ENCODE results near the gene FBXL7.
A peak's percentile ranks its signal among the peaks of the same experiment; 100 is the strongest.

The FBXL7 gene

GRCh38 chr5:15499528-15500324, at the start of gene FBXL7:
TSS of gene FBXL7 (plus strand) at chr5:15500180.
- ATAC-seq, result no peak
- H3K4me1 Mint-ChIP-seq, result no peaks in the 10 kb centered on the region
- H3K27ac Mint-ChIP-seq, result no peak within 1 kb of the TSS
- no peaks in the 10 kb centered on the region for H3K36me3 Mint-ChIP-seq
- no peak within 1 kb of the TSS for H3K4me3 Mint-ChIP-seq
- peaks cover 3% of the 10 kb centered on the region for H3K9me3 Mint-ChIP-seq
- H3K27me3 Mint-ChIP-seq, result peaks cover 17% of the 10 kb centered on the region

DNA sequence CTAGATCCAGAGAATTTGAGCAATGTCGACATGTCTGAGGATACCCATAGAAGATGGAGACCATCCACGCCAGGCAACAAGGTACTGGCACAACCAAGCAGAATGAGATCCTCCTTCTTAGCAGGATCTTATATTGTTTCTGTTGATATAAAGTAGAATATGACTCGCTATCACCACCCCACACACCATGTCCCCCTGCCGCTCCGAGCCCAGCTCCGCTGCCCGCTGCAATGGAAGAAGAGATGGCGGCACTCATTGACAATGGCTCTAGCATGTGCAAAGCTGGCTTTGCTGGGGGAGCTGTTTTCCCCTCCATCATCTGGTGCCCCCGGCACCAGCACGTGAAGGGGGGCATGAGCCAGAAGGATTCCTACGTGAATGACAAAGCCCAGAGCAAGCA, 49.5 kb upstream of the FBXL7 start:
- Mint-ChIP-seq H3K27ac (no peak overlapping the region), H3K9me3 (peaks cover 12% of the 10 kb centered on the region), H3K4me3 (no peak overlapping the region), H3K27me3 (no peaks in the 10 kb centered on the region), H3K4me1 (no peaks in the 10 kb centered on the region), H3K36me3 (no peaks in the 10 kb centered on the region)
- no peak for ATAC-seq

GRCh38 chr5:15450949-15451348, 49.0 kb upstream of the FBXL7 start:
- ATAC-seq, result peak; percentile 45
- H3K4me1 Mint-ChIP-seq, result no peaks in the 10 kb centered on the region
- H3K9me3 Mint-ChIP-seq, result peaks cover 15% of the 10 kb centered on the region
- no peaks in the 10 kb centered on the region for H3K27me3 Mint-ChIP-seq
- no peak overlapping the region for H3K4me3 Mint-ChIP-seq
- no peak overlapping the region for H3K27ac Mint-ChIP-seq
- no peaks in the 10 kb centered on the region for H3K36me3 Mint-ChIP-seq

GRCh38 chr5:15452030-15452429, 48.0 kb upstream of the FBXL7 start:
- Mint-ChIP-seq H3K4me1 (no peaks in the 10 kb centered on the region), H3K27ac (no peak overlapping the region), H3K4me3 (no peak overlapping the region), H3K27me3 (no peaks in the 10 kb centered on the region), H3K9me3 (peaks cover 20% of the 10 kb centered on the region), H3K36me3 (no peaks in the 10 kb centered on the region)
- no peak for ATAC-seq

DNA sequence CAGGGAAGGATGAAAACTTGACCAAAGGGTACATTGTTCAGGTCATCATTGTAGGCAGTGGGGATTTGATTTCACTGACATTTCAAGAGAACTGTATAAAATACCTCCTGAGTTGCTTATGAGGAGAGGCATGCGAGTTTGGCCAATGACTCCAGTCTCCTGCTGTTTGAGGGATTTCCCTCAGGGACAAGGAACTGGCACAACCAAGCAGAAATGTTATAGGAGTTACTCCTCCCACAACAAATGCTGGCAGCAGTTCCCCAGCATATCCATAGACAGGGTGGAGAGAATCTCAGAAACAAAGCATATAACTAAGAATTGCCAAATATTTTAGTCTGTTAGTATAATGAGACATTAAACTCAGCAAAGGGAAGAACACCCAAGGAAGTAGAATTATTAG, 47.2 kb upstream of the FBXL7 start:
- H3K36me3 Mint-ChIP-seq, result no peaks in the 10 kb centered on the region
- ATAC-seq, result no peak
- H3K9me3 Mint-ChIP-seq, result peaks cover 20% of the 10 kb centered on the region
- no peaks in the 10 kb centered on the region for H3K27me3 Mint-ChIP-seq
- no peak overlapping the region for H3K4me3 Mint-ChIP-seq
- H3K4me1 Mint-ChIP-seq, result no peaks in the 10 kb centered on the region
- H3K27ac Mint-ChIP-seq, result no peak overlapping the region

- H3K4me3 Mint-ChIP-seq, result no peak overlapping the region
- no peak overlapping the region for H3K27ac Mint-ChIP-seq
- no peaks in the 10 kb centered on the region for H3K36me3 Mint-ChIP-seq
- no peaks in the 10 kb centered on the region for H3K4me1 Mint-ChIP-seq
- ATAC-seq, result no peak
- H3K9me3 Mint-ChIP-seq, result peaks cover 20% of the 10 kb centered on the region
- no peaks in the 10 kb centered on the region for H3K27me3 Mint-ChIP-seq
These were observed 40.8 kb upstream of the FBXL7 start for GRCh38 chr5:15459200-15459599.

GRCh38 chr5:15463231-15463980, 36.6 kb upstream of the FBXL7 start:
- Mint-ChIP-seq H3K27me3 (no peaks in the 10 kb centered on the region), H3K36me3 (no peaks in the 10 kb centered on the region)
- no peak for ATAC-seq

DNA sequence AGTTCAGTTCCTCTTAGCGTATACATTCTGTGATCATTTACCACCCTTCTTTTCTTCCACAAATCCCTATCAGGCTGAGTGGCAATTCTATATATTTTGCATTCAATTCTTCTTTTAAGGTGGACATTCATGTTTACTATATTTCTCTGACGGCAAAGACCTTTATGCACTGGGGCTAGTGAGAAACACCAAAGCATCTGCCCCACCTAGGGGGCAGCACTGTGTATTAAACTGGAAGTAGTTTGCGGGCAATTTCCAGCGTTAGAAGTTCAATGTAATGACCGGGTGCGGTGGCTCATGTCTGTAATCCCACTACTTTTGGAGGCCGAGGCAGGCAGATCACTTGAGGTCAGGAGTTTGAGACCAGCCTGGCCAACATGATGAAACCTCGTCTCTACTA, 27.9 kb upstream of the FBXL7 start:
- Mint-ChIP-seq H3K4me3 (no peak overlapping the region), H3K9me3 (peaks cover 3% of the 10 kb centered on the region)

More at GRCh38 chr5:15463231-15463980, 36.6 kb upstream of the FBXL7 start:
- Mint-ChIP-seq H3K27ac (no peak overlapping the region), H3K9me3 (peaks cover 4% of the 10 kb centered on the region), H3K4me1 (no peaks in the 10 kb centered on the region), H3K4me3 (no peak overlapping the region)

GRCh38 chr5:15474143-15474719, 25.7 kb upstream of the FBXL7 start:
- H3K27ac Mint-ChIP-seq, result no peak overlapping the region
- H3K4me1 Mint-ChIP-seq, result no peaks in the 10 kb centered on the region
- no peaks in the 10 kb centered on the region for H3K9me3 Mint-ChIP-seq
- no peaks in the 10 kb centered on the region for H3K27me3 Mint-ChIP-seq
- ATAC-seq, result no peak
- no peak overlapping the region for H3K4me3 Mint-ChIP-seq
- no peaks in the 10 kb centered on the region for H3K36me3 Mint-ChIP-seq

More for the DNA sequence above, 27.9 kb upstream of the FBXL7 start:
- H3K4me1 Mint-ChIP-seq, result no peaks in the 10 kb centered on the region
- no peaks in the 10 kb centered on the region for H3K27me3 Mint-ChIP-seq
- ATAC-seq, result no peak
- H3K27ac Mint-ChIP-seq, result no peak overlapping the region
- no peaks in the 10 kb centered on the region for H3K36me3 Mint-ChIP-seq

- no peaks in the 10 kb centered on the region for H3K9me3 Mint-ChIP-seq
- H3K4me3 Mint-ChIP-seq, result no peak overlapping the region
- no peaks in the 10 kb centered on the region for H3K27me3 Mint-ChIP-seq
- H3K36me3 Mint-ChIP-seq, result no peaks in the 10 kb centered on the region
- H3K4me1 Mint-ChIP-seq, result no peaks in the 10 kb centered on the region
- ATAC-seq, result no peak
- no peak overlapping the region for H3K27ac Mint-ChIP-seq
These were observed 24.6 kb upstream of the FBXL7 start for GRCh38 chr5:15475367-15475766.

GRCh38 chr5:15476977-15477376, 23.0 kb upstream of the FBXL7 start:
- H3K9me3 Mint-ChIP-seq, result no peaks in the 10 kb centered on the region
- no peak overlapping the region for H3K4me3 Mint-ChIP-seq
- no peak for ATAC-seq
- no peaks in the 10 kb centered on the region for H3K36me3 Mint-ChIP-seq
- no peak overlapping the region for H3K27ac Mint-ChIP-seq
- H3K27me3 Mint-ChIP-seq, result no peaks in the 10 kb centered on the region
- no peaks in the 10 kb centered on the region for H3K4me1 Mint-ChIP-seq

- no peak overlapping the region for H3K4me3 Mint-ChIP-seq
- H3K27me3 Mint-ChIP-seq, result no peaks in the 10 kb centered on the region
These were observed 19.5 kb upstream of the FBXL7 start for GRCh38 chr5:15480436-15480835.

GRCh38 chr5:15483351-15484097, 16.5 kb upstream of the FBXL7 start:
- no peaks in the 10 kb centered on the region for H3K9me3 Mint-ChIP-seq
- H3K27ac Mint-ChIP-seq, result no peak overlapping the region
- no peak for ATAC-seq
- no peaks in the 10 kb centered on the region for H3K4me1 Mint-ChIP-seq
- H3K4me3 Mint-ChIP-seq, result no peak overlapping the region
- no peaks in the 10 kb centered on the region for H3K27me3 Mint-ChIP-seq
- no peaks in the 10 kb centered on the region for H3K36me3 Mint-ChIP-seq

More at GRCh38 chr5:15480436-15480835, 19.5 kb upstream of the FBXL7 start:
- no peaks in the 10 kb centered on the region for H3K9me3 Mint-ChIP-seq
- ATAC-seq, result no peak
- no peaks in the 10 kb centered on the region for H3K4me1 Mint-ChIP-seq
- no peak overlapping the region for H3K27ac Mint-ChIP-seq
- no peaks in the 10 kb centered on the region for H3K36me3 Mint-ChIP-seq

DNA sequence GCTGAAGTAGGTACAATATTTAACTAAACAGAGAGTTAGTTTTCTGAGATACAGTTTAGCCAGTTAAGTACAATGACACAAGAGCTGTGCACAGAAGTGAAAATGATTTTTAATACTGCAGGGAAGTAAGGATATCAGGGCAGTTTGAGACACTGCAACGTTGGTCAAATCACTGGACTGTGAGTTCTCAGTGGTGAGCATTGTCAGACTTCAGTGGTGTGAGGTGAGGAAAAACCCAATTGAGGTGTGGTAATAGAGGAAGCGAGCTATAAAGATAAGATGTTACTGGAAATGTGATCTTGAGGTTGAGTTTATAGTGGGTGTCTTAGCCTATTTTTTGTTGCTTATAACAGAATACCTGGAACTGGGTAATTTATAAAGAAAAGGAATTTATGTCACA, 12.8 kb upstream of the FBXL7 start:
- Mint-ChIP-seq H3K4me1 (no peaks in the 10 kb centered on the region), H3K27ac (no peak overlapping the region), H3K4me3 (no peak overlapping the region), H3K27me3 (no peaks in the 10 kb centered on the region), H3K9me3 (peaks cover 5% of the 10 kb centered on the region), H3K36me3 (no peaks in the 10 kb centered on the region)
- ATAC-seq, result peak; percentile 54

GRCh38 chr5:15489571-15490235, 10.3 kb upstream of the FBXL7 start:
- Mint-ChIP-seq H3K4me3 (no peak overlapping the region), H3K4me1 (no peaks in the 10 kb centered on the region), H3K9me3 (peaks cover 13% of the 10 kb centered on the region), H3K27ac (no peak overlapping the region), H3K27me3 (no peaks in the 10 kb centered on the region), H3K36me3 (no peaks in the 10 kb centered on the region)
- no peak for ATAC-seq

Measured in stimulated activated memory B cell treated with anti-CD40 and anti-IgM and Interleukin-4, amounts not matched to agents 10 μg/mL and 1 μg/mL and 100 μg/mL, for 72 hours (primary cell).